Activated CD8-positive, alpha-beta memory T cell treated with anti-CD3 and anti-CD28 coated beads for 48 hours (primary cell): Measurements from ENCODE around the gene KANSL1.

Source experiments
- DNase-seq, 3 experiments: peaks; one replicate each; pipeline ENCODE4 v3.0.0-alpha.2; 2020; ENCODE audit warnings: low read depth in 2 of 3, low spot score in 2 of 3

KANSL1 gene

DNA sequence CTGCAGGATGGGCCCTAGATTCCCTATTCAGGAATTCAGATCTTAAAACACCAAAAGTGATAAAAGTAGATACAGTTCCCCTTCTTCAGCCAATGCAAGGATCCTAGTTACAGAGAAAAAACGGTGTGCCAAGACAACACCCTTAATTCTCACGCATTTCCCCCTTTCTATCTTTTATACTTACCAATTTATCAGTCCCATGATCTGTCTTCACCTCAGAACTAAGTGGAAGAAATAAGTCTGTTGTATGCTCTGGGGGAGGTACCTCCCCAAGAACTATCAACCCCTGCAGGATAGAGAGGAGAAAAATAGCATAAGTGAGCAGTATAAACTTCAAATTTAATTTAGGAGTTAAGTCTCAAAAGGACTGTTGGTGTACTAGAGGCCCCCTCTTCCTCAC is 111.0 kb downstream of the KANSL1 start:
- no peak for DNase-seq

DNA sequence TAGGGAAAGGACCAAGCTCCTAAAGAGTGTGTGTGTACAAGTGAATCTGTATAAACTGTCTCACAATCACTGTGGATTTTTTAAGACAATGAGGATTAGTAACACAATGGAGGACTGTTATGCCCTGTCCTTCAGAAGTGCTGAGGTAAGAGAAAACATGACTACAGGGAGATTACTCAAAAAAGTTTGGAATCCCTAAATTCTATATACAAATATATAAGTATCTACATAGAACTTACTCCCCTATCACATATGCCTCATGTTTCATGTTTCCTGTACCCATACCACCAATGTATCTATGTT is 112.3 kb downstream of the KANSL1 start:
- no peak for DNase-seq

DNA sequence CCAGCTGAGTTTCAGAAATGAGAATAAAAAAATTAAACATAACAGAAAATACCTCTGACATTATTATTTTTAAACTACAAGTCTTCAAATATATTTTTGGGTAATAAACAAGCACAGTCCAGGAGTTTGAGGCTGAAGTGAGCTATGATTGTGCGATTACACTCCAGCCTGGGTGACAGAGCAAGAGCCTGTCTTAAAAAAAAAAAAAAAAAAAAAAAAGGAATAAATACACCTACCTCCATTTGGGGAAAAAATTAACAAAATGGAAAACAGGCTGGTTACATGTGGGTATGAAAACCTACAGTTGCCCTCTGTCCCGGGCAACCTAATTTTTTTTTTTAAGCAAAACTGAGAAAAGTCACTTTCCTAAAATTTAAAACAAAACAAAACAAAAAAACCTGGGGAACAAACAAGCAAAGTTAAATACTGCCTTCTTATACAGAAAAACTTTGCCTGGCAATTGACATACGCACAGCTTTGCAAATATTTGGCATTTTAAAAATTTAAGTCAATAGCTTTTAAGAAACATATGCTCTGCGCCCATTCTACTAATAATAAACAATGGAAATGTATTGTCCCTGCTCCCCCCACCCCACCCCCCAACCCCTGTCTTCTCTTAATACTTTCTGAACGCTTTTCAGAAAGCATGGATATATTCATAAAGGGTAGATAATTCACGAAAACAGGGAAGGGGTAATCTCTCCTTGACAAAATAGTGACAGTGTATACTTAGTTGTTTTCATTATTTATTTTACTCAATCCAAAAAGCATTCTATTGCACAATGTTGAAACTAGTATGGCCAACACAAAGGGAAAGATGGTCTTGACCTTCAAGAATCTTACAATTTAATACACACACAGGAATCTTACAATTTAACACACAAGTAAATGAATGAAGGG is 112.9 kb downstream of the KANSL1 start:
- DNase-seq = no peak

DNA sequence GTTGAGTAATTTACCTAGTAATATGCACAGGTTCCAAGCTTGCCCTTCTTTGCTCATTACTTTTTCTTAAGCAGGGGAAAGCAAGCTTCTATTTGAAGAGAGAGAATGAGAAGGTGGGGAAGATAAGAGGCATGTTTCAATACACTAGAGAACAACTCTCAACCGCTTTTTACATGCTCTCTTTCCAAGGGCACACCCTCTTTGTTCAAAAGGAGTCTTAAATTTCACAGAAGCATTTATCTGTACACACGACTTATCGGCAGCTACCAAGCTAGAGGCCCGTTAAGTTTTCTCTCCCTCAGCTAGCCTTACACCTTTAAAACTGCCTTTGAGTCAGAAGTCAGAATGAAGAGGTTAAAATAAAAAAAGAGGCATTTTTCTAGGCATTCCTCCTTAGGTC is 114.6 kb downstream of the KANSL1 start:
- no peak for DNase-seq

DNA sequence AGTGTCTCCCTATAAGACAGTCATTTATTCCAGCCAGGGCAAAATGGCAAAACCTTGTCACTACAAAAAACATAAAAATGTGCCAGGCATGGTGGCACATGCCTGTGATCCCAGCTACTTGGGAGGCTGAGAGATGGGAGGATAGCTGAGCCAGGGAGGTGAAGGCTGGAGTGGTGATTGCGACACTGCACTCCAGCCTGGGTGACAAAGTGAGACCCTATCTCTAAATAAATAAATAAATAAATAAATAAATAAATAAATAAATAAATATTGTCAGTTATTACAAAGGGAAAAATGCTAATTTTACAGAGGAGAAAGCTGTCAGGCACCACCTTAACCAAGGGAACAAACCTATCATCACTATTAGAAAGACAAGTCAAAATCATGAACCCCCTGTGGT is 118.7 kb downstream of the KANSL1 start:
- no peak for DNase-seq

DNA sequence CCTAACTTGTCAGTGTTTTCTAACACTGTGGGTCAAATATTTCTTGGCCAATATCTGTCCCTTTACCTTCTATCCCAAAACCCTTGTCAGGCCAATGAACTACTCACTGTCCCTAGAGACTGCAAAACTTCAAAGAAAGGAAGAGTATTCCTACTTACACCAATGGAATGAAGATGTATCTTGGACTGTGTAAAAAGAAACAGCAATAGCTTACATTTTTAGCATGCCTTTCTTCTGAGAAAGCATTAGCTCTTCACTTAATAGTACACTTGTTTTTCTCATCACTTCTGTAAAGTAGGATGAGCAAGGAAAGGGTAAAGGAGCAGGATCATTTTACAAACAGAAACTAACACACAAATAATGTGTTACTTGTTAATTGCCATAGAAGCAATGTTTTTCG is 120.2 kb downstream of the KANSL1 start:
- DNase-seq = no peak

DNA sequence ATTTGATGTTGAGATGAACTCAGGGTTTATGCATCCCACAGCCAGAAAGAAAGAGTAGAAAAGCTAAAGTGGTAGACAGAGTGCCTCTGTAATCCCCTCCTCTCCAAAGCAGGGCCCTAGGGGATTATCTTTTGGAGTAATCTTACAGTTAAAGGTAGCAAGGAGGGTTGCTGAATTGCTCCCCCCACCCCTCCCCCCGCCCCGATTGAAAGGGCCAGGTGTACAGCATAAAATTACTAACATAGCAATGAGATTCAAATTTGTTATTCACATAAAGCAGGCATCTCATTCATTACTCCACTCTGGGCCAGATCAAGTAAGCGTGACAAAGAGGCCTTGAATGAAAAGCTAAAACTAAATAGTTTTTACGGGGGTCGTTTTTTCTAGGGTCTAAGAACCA is 121.4 kb downstream of the KANSL1 start:
- no peak for DNase-seq

DNA sequence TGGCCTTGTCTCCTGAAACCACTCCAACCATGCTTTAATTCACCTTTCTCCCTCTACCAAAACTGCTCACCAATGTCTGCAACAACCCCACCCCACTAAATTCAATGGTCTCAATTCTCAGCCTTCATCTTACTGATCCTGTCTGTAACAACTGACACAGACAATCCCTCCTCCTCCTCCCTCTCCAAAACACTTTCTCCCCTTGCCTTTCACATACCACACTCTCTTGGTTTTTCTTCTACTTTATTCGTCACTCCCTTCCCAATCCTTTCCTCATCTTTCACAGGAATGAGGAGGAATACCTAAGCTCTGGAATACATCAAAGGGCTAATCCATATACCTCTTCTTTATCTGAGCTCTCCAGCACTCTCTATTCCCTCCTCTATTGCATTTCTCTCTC is 128.8 kb downstream of the KANSL1 start:
- no peak for DNase-seq

DNA sequence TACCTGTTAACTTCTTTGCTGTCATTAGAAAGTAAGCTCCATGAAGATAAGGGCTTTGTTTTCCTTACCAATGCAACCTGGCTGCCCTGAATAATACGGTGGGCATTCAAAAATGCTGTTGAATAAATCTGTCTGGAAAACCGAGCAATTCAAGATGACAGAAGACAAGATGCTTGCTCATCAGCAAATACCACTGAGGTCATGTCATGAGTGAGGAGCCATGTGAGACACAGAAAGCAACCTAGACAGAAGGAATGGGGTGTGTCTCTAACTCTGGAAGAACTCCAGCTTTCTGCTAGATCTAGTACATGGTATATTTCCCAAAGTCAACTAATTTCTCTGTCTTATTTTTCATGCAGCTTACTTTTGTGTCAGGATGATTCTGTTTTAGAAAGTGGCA is 130.0 kb downstream of the KANSL1 start:
- no peak for DNase-seq

DNA sequence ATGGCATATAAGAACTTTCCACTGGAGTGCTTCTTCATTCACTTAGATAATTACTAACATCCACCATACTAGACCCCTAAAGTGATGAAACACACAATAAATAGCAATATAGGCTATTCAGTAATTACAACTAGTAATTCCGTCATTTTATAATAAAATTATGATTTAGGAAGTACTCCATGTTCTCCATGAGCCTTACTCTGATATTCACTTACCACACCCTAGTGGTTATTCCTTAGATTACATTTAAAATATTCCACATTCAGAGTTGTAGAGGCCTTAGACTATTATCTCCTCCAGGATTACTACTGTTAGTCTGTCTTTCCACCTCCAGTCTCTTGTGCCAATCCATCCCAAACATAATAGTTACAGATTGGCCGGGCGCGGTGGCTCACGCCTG is 131.8 kb downstream of the KANSL1 start:
- DNase-seq = no peak

DNA sequence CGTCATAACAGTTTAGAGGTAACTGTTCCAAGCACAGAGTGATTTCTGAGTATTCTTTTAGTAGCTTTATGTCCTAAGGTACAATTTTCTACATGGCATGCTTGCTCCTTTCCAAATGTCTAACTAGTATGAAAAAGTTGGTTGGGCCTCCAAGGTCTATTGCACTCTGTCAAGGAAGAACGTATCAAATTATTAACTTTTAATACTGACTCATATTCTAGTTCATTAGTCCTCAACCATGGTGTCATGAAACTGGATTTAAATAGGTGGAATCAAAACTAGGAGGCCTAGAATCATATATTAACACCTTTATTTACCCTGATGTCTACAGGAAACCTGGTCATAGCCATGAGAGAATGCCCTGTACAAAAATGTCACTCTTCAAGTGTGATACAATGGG is 132.8 kb downstream of the KANSL1 start:
- DNase-seq = no peak

DNA sequence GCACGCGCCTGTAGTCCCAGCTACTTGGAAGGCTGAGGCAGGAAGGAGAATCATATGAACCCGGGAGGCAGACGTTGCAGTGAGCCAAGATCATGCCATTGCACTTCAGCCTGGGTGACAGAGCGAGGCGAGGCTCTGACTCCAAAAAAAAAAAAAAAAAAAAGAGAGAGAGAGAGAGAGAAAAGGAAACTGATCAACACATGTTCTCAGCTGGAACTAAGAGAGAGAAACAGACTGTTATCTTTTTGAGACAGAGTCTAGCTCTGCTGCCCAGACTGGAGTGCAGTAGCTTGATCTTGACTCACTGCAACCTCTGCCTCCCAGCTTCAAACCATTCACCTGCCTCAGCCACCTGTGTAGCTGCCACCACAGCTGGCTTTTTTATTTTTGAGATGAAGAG is 133.7 kb downstream of the KANSL1 start:
- DNase-seq = no peak

DNA sequence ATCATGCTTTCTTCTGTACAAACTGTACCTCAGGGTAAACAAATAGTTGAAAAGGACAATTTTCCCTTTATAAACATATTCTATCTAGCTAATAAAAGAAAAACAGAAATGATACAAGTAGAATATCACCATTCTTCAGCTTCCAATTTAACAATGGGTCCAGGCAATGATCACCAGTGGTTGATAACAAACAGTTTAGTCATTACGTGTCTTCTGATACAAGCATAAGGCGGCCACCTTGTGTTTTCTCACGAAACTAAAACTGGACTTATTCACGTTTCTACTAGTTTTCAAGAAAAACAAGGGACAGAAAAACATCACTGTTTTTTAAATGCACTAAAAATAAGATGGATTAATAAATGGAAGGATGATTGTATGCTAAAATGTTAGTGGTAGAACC is 135.9 kb downstream of the KANSL1 start:
- no peak for DNase-seq

DNA sequence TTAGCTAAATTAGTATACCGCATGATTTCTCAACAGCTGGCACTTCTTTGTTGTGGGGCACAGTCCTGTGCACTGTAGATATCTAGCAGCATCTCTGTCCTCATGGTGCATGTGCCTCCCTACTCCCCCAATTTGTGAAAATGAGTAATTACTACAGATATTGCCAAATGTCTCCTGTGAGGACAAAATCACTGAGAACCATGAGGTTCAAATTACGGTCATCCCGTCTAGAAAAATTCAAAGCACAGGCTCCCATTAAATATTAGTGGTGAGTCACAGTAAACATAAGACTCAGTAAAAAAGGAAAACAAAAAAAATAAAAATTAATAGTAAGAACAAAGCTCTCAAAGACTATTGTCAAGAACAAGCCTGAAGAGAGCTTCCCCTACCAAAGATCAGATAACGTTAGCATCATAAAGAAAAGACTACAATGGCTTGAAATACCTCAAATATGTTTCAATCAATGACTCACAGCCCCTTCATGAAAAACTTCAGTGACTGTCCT is 136.4 kb downstream of the KANSL1 start:
- DNase-seq = no peak

DNA sequence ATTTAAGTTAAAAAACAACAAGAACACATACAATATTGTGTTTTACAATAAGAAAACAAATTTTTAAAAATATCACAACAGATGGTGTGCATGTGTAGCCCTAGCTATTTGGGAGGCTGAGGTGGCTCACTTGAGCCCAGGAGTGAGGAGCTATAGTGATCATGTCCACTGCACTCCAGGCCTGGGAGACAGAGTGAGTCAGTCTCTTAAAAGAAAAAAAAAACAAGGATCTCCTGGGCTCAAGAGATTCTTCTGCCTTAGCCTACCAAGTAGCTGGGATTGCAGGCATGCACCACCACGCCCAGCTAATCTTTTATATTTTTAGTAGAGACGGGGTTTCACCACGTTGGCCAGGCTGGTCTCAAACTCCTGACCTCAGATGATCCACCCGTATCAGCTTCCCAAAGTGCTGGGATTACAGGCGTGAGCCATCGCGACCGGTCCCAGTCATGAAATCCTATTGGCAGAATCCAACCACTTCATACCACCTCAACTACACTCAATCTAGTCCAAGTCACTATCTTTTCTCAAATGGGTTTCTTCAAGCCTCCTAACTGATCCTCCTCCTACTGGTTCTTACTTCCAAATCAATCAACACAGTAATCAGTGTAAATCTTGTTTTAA is 139.2 kb downstream of the KANSL1 start:
- DNase-seq = no peak

DNA sequence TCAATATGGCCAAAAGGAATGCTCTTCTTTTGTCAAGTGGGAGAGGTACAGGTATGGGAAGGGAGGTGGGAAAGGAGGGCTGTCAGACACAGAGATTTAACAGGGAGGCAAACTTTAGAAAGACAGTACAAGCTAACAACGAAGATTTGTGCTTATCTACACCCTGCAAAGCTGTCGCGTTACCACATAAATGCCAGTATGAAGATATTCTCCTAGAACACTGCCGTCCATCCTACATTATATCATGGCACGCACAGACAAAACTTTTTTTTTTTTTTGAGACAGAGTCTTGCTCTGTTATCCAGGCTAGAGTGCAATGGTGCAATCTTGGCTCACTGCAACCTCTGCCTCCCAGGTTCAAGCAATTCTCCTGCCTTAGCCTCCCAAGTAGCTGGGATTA is 143.6 kb downstream of the KANSL1 start:
- no peak for DNase-seq

DNA sequence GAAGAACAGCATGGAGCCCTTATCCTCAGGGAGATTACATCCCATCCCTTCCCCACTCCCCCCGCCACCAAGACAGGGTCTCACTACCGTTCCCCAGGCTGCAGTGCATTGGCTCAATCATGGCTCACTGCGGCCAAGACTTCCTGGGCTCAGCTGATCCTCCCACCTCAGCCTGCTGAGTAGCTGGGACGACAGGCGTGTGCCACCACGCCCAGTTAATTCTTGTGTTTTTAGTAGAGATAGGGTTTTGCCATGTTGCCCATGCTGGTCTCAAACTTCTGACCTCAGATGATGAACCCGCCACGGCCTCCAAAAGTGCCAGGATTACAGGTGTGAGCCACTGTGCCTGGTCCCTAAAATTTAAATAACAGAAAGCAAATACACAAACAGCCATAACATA is 145.4 kb downstream of the KANSL1 start:
- DNase-seq = no peak

DNA sequence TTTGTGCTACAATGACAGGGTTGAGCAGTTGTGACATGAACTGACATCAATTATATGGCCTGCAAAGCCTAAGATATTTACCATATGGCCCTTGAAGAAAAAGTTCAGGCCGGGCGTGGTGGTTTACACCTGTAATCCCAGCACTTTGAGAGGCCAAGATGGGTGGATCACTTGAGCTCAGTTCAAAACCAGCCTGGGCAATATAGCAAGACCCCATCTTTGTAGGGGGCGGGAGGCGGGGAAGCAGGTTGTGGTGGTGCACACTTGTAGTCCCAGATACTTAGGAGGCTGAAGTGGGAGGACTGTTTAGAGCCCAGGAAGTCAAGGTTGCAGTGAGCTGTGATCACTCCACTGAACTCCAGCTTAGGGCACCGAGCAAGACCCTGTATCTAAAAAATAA is 145.8 kb downstream of the KANSL1 start:
- DNase-seq = no peak

DNA sequence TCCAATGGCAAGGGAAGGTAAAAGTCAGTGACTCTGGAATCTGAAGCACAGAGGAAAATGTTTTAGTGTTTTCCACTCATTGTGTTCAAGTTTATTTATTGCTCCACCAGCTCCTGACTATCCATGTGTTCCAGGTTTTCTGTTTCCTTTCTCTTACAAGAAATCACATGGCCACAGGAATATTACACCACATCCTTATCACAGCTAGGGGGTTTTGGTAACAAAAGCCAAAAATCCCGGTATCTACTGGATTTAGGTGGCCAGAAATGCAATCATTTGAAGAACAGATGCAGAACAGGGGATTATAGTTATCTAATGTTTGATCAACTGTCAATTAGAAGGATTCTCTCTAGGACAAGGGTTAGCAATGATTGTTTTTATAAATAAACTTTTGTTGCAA is 146.3 kb downstream of the KANSL1 start:
- DNase-seq = no peak

DNA sequence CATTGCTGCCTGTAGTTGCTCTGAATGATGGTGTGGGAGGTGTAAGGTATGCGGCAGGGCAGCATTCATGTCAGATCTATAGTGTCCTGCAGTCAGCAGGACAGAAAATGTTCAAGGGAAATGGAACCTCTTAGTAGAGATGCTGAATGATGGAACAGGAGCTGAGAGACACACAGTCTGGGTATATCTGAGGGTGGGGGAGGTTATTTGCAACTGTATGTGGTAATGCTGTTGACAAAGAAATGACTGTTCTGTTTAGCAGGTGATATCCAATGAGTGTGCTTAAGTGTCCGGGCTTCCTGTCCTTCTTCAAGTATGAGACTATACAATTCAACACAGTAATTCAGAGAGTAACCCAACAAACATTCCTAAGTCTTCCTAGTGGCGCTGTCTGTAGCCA is 147.6 kb downstream of the KANSL1 start:
- DNase-seq = no peak

DNA sequence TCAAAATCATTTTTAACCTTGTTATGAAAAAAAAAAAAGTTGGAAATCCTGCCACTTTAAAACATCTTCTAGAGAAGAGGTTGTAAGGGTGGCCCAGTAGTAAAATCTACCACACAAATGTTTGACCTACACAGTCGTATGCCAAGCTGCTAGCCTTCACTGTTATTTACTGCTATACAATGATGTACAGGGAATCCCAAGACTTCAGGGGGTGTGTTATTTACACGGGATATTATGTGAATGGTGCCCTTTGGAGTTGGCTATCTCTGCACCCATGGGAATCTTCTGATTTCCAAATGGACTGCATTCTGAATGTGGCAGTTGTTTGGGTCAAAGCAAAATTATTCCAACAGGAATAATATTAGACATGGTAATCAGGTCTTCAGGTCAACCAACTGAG is 148.2 kb downstream of the KANSL1 start:
- no peak for DNase-seq

DNA sequence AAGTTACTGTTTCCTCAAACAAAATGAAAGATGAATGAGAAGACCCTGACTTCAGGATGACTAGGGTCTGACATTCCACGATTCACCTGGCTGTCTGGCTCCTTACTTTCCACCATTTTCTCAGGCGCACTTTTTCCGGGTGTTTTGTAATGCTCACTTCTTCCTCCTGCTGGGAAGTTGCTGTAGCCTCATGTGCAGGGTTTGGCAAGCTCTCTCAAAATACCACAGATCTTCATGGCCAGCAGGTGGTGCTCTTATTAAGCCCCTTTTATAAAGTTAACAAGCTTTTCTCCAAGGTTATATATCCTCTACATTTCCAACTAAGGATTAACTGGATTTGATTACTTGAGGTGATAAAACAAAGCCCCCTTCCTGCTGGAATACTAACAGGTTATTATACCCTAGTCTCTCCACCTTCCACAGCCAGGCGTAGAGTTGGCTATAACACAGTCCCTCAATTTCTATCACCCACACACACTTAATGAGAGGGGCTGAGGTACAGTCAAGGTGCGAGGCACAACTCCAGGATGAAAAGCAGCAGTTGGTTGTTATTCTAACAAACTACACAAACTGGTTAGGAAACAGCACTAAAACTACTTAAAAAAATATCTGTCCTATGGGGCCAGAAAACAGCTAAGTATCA is 148.8 kb downstream of the KANSL1 start:
- DNase-seq = no peak
